Caco-2 (cell line): ENCODE results near the gene LRBA. TPM values are rescaled to one million over a fixed set of nuclear protein-coding genes. Genes with fewer than 3 reads are reported as not detected.
"Not testable (repeated sequence)": the region's sequence is repeated elsewhere in the genome, so short reads cannot be mapped to it uniquely, and the experiment has no call there.

ENCODE experiments used
- BruUV-seq: library from RNA; stranded (reverse); fragments of 400-500 nt; replicated peaks from 2 replicates; lab custom pipeline; 2021; lab: Mats Ljungman, UMichigan
- CTCF ChIA-PET: fragments of 300-600 bp; sonication (Branson Sonifier 250); formaldehyde crosslinking; loops from one replicate; lab custom pipeline; 2022; ENCODE audit warnings: antibody characterized with exemption; lab: Charles Lee
- POLR2A ChIA-PET: fragments of 300-600 bp; sonication (Branson Sonifier 250); formaldehyde crosslinking; loops from one replicate; lab custom pipeline; 2022; ENCODE audit warnings: antibody characterized with exemption; lab: Charles Lee
- DNase-seq, 2 experiments: peaks; one replicate each; pipeline versions ENCODE4 v3.0.0 to v3.0.0-alpha.2; 2020 to 2022
- H3K27me3 ChIP-seq: replicated peaks from 2 replicates; pipeline ENCODE4 v1.6.0; 2011; ENCODE audit warnings: low read length; ENCODE audit not compliant: control insufficient read depth, insufficient read depth
- H3K36me3 ChIP-seq: 2 replicates; pipeline ENCODE4 v1.5.1; 2011; ENCODE audit warnings: low read length; ENCODE audit not compliant: control insufficient read depth, insufficient read depth
- H3K4me1 ChIP-seq: fragments of 250-450 bp; sonication (Bioruptor Pico); 2 replicates; pipeline ENCODE4 v1.5.1; 2020; ENCODE audit warnings: mild to moderate bottlenecking
- H3K4me3 ChIP-seq: 2 replicates; pipeline ENCODE4 v1.5.1; 2011; ENCODE audit warnings: low read depth, mild to moderate bottlenecking, control low read depth, low read length
- H3K9me3 ChIP-seq: fragments of 250-450 bp; sonication (Bioruptor Pico); 2 replicates; pipeline ENCODE4 v1.5.1; 2020; ENCODE audit warnings: mild to moderate bottlenecking, moderate library complexity
- H3K27ac Mint-ChIP-seq: one replicate; pipeline ENCODE4 v1.8.0; 2022; ENCODE audit warnings: mixed read lengths; ENCODE audit not compliant: unreplicated experiment
- H3K27me3 Mint-ChIP-seq: one replicate; pipeline ENCODE4 v1.8.0; 2022; ENCODE audit warnings: mixed read lengths; ENCODE audit not compliant: insufficient read depth, unreplicated experiment
- H3K36me3 Mint-ChIP-seq: one replicate; pipeline ENCODE4 v1.8.0; 2022; ENCODE audit warnings: mild to moderate bottlenecking, mixed read lengths; ENCODE audit not compliant: insufficient read depth, unreplicated experiment
- H3K4me1 Mint-ChIP-seq: one replicate; pipeline ENCODE4 v1.8.0; 2022; ENCODE audit warnings: low read depth, mixed read lengths; ENCODE audit not compliant: unreplicated experiment
- H3K4me3 Mint-ChIP-seq: one replicate; pipeline ENCODE4 v1.8.0; 2022; ENCODE audit warnings: mild to moderate bottlenecking, moderate library complexity, mixed read lengths; ENCODE audit not compliant: unreplicated experiment
- H3K9me3 Mint-ChIP-seq: one replicate; pipeline ENCODE4 v1.8.0; 2022; ENCODE audit warnings: mixed read lengths; ENCODE audit not compliant: unreplicated experiment
- intact Hi-C: fragments of 100-400 bp; cut with micrococcal nuclease; formaldehyde crosslinking; loops from one replicate; pipeline ENCODE4 v1.10.0; 2022; ENCODE audit not compliant: unreplicated experiment
- total RNA-seq: library from RNA; stranded (reverse); gene quantifications from 2 replicates; pipeline ENCODE4 v1.2.3, GENCODE V29; 2022
- TF ChIP-seq, protein P1 (sequence below), 2 experiments: fragments of 200-600 bp in 1 of 2; IDR thresholded peaks; 1 replicate in 1 of 2; 2 replicates in 1 of 2; pipeline versions ENCODE4 v1.5.1 to v1.8.0; 2011 to 2022; ENCODE audit warnings: antibody characterized with exemption in 1 of 2, control low read depth in 1 of 2, inconsistent platforms in 1 of 2, low read depth in 1 of 2, low read length in 1 of 2, mild to moderate bottlenecking in 1 of 2, moderate library complexity in 1 of 2; ENCODE audit not compliant: insufficient read depth in 1 of 2, severe bottlenecking in 1 of 2, unreplicated experiment in 1 of 2

Gene LRBA
- total RNA-seq, 1 experiment from 2014 or later: 53.2 TPM

DNA sequence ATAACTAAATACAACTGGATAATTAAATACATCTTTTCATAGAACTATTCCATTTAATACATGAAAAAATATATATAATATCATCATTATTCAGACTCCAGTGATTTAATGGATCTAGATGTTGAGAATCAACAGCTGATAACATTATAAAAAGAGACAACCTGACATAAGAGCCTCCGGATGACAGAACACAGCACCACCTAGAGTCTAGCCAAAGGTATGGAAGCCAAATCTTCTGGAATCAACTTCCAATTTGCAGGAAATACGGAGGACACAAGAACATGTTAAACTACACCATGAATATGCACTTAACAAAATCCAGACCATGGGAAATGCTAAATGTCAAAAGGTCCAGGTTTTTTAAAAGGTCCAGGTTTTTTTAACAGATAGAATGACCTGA is 55.0 kb downstream of the LRBA start:
- H3K4me3 Mint-ChIP-seq: no peak overlapping the region
- Histone ChIP-seq H3K27me3 (no peaks in the 10 kb centered on the region), H3K4me1 (no peaks in the 10 kb centered on the region; the same call in 1 of the 2 replicates), H3K36me3 (no peaks in the 10 kb centered on the region; the same call in 1 of the 2 replicates), H3K4me3 (no peak overlapping the region), H3K9me3 (peaks cover 24% of the 10 kb centered on the region)
- BruUV-seq: no TSS peak
- intact Hi-C loops: no loop called here
- H3K4me1 Mint-ChIP-seq: no peaks in the 10 kb centered on the region
- no peaks in the 10 kb centered on the region for H3K27me3 Mint-ChIP-seq
- POLR2A ChIA-PET: no interaction called here
- peaks cover 17% of the 10 kb centered on the region for H3K36me3 Mint-ChIP-seq
- no peak for DNase-seq
- peaks cover 31% of the 10 kb centered on the region for H3K9me3 Mint-ChIP-seq
- CTCF ChIA-PET: no interaction called here
- no peak overlapping the region for H3K27ac Mint-ChIP-seq
- TF ChIP-seq, protein P1, sequence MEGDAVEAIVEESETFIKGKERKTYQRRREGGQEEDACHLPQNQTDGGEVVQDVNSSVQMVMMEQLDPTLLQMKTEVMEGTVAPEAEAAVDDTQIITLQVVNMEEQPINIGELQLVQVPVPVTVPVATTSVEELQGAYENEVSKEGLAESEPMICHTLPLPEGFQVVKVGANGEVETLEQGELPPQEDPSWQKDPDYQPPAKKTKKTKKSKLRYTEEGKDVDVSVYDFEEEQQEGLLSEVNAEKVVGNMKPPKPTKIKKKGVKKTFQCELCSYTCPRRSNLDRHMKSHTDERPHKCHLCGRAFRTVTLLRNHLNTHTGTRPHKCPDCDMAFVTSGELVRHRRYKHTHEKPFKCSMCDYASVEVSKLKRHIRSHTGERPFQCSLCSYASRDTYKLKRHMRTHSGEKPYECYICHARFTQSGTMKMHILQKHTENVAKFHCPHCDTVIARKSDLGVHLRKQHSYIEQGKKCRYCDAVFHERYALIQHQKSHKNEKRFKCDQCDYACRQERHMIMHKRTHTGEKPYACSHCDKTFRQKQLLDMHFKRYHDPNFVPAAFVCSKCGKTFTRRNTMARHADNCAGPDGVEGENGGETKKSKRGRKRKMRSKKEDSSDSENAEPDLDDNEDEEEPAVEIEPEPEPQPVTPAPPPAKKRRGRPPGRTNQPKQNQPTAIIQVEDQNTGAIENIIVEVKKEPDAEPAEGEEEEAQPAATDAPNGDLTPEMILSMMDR (IDR thresholded peaks at IDR 0.05; ENCODE audit: insufficient read depth in 1 of 2, low read depth in 1 of 2, low read length in 1 of 2, severe bottlenecking in 1 of 2, unreplicated experiment in 1 of 2): peak in 1 of 2 experiments; percentile 21

DNA sequence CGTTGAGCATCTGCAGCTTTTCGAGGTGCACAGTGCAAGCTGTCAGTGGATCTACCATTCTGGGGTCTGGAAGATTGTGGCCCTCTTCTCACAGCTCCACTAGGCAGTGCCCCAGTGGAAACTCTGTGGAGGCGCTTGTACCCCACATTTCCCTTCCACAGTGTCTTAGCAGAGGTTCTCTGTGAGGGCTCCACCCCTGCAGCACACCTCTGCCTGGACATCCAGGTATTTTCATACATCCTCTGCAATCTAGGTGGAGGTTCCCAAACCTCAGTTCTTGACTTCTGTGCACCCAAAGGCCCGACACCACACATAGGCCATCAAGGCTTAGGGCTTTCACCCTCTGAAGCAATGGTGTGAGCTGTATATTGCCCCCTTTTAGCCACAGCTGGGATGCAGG is 57.1 kb downstream of the LRBA start:
- DNase-seq, H3K4me3 Mint-ChIP-seq, H3K27me3 Mint-ChIP-seq, H3K4me3 ChIP-seq, H3K27me3 ChIP-seq, H3K4me1 ChIP-seq, POLR2A ChIA-PET, intact Hi-C loops, CTCF ChIA-PET, BruUV-seq, H3K4me1 Mint-ChIP-seq, H3K36me3 ChIP-seq, H3K27ac Mint-ChIP-seq: not testable (repeated sequence)
- Mint-ChIP-seq H3K9me3 (peaks cover 31% of the 10 kb centered on the region), H3K36me3 (peaks cover 17% of the 10 kb centered on the region)
- peaks cover 24% of the 10 kb centered on the region for H3K9me3 ChIP-seq

DNA sequence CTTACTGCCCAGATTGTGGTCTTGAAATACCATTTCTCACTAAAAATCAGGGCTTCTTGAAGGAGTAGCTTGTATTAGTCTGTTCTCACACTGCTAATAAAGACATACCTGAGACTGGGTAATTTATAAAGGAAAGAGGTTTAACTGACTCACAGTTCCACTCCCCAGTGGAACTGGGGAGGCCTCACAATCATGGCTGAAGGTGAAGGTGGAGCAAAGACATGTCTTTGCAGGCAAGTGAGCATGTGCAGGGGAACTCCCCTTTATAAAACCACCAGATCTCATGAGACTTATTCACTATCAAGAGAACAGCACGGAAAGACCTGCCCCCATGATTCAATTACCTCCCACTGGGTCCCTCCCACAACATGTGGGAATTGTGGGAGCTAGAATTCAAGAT is 58.0 kb downstream of the LRBA start:
- DNase-seq, H3K27me3 ChIP-seq, H3K27me3 Mint-ChIP-seq, H3K36me3 ChIP-seq, intact Hi-C loops, H3K4me3 Mint-ChIP-seq, BruUV-seq, H3K27ac Mint-ChIP-seq, H3K4me3 ChIP-seq, H3K4me1 ChIP-seq, H3K4me1 Mint-ChIP-seq, POLR2A ChIA-PET, CTCF ChIA-PET: not testable (repeated sequence)
- peaks cover 24% of the 10 kb centered on the region for H3K9me3 ChIP-seq
- Mint-ChIP-seq H3K9me3 (peaks cover 31% of the 10 kb centered on the region), H3K36me3 (peaks cover 17% of the 10 kb centered on the region)

DNA sequence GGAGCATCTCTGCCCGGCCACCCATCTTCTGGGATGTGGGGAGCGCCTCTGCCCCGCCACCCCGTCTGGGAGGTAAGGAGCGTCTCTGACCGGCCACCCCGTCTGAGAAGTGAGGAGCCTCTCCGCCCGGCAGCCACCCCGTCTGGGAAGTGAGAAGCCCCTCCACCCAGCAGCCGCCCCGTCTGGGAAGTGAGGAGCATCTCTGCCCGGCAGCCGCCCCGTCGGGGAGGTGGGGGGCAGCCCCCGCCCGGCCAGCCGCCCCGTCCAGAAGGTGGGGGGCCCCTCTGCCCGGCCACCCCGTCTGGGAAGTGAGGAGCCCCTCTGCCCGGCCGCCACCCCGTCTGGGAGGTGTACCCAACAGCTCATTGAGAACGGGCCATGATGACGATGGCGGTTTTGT is 61.2 kb downstream of the LRBA start:
- Mint-ChIP-seq H3K9me3 (peaks cover 27% of the 10 kb centered on the region), H3K36me3 (peaks cover 14% of the 10 kb centered on the region)
- H3K9me3 ChIP-seq: peaks cover 19% of the 10 kb centered on the region
- DNase-seq, H3K4me1 Mint-ChIP-seq, H3K4me1 ChIP-seq, H3K4me3 ChIP-seq, H3K4me3 Mint-ChIP-seq, BruUV-seq, intact Hi-C loops, H3K36me3 ChIP-seq, POLR2A ChIA-PET, H3K27ac Mint-ChIP-seq, H3K27me3 Mint-ChIP-seq, CTCF ChIA-PET, H3K27me3 ChIP-seq: not testable (repeated sequence)
